Liver (tissue), 9 donors: ENCODE data around the gene ERMN. TPM values are rescaled to one million over a fixed set of nuclear protein-coding genes. Genes with fewer than 3 reads are reported as not detected.

ENCODE experiments used
- DNase-seq: peaks from one replicate; pipeline ENCODE4 v3.0.0-alpha.2; 2017; ENCODE audit warnings: low spot score
- H3K27ac ChIP-seq, 2 donors: one replicate each; pipeline ENCODE4 v1.7.0; 2013; ENCODE audit warnings: inconsistent platforms in 2 of 2, low read length in 2 of 2, control low read depth in 1 of 2, low read depth in 1 of 2, mild to moderate bottlenecking in 1 of 2
- H3K27me3 ChIP-seq, 4 donors: one replicate each; pipeline versions ENCODE4 v1.6.1 to v1.7.0; 2013; ENCODE audit warnings: low read length in 3 of 4, inconsistent platforms in 1 of 4, mild to moderate bottlenecking in 1 of 4, moderate library complexity in 1 of 4; ENCODE audit not compliant: control insufficient read depth in 4 of 4, insufficient read depth in 4 of 4
- H3K36me3 ChIP-seq, 4 donors: one replicate each; pipeline versions ENCODE4 v1.6.1 to v1.7.0; 2013; ENCODE audit warnings: low read length in 3 of 4, mild to moderate bottlenecking in 3 of 4, low read depth in 1 of 4, moderate library complexity in 1 of 4; ENCODE audit not compliant: control insufficient read depth in 4 of 4, insufficient read depth in 3 of 4
- H3K4me1 ChIP-seq, 4 donors: one replicate each; pipeline versions ENCODE4 v1.6.1 to v1.7.0; 2013; ENCODE audit warnings: low read length in 3 of 4, mild to moderate bottlenecking in 3 of 4, moderate library complexity in 1 of 4; ENCODE audit not compliant: control insufficient read depth in 4 of 4, insufficient read depth in 4 of 4
- H3K4me3 ChIP-seq, 3 donors: one replicate each; pipeline versions ENCODE4 v1.6.1 to v1.7.0; 2013; ENCODE audit warnings: low read length in 3 of 3, control low read depth in 1 of 3, low read depth in 1 of 3, mild to moderate bottlenecking in 1 of 3
- H3K9ac ChIP-seq, 2 donors: one replicate each; pipeline ENCODE4 v1.7.0; 2013; ENCODE audit warnings: low read length in 2 of 2, mild to moderate bottlenecking in 2 of 2, moderate library complexity in 2 of 2, control low read depth in 1 of 2, low read depth in 1 of 2
- H3K9me3 ChIP-seq, 4 donors: one replicate each; pipeline versions ENCODE4 v1.6.1 to v1.7.0; 2013; ENCODE audit warnings: low read length in 3 of 4; ENCODE audit not compliant: control insufficient read depth in 4 of 4
- EGR1 ChIP-seq, 2 donors: IDR thresholded peaks; 2 replicates each; pipeline ENCODE4 v1.6.1; 2016 to 2018; ENCODE audit warnings: antibody characterized with exemption in 2 of 2, low read depth in 2 of 2
- FOXA1 ChIP-seq: IDR thresholded peaks from 2 replicates; pipeline ENCODE4 v1.6.1; 2016; ENCODE audit warnings: antibody characterized with exemption
- FOXA2 ChIP-seq: IDR thresholded peaks from 2 replicates; pipeline ENCODE4 v1.6.1; 2016; ENCODE audit warnings: antibody characterized with exemption
- GABPA ChIP-seq, 2 donors: IDR thresholded peaks in 1 of 2; conservative IDR thresholded peaks in 1 of 2; 2 replicates each; pipeline ENCODE4 v1.6.1; 2016; ENCODE audit warnings: antibody characterized with exemption in 2 of 2, mild to moderate bottlenecking in 1 of 2, moderate library complexity in 1 of 2
- HNF4A ChIP-seq, 2 donors: conservative IDR thresholded peaks; 2 replicates each; pipeline ENCODE4 v1.6.1; 2016; ENCODE audit warnings: antibody characterized with exemption in 2 of 2, mild to moderate bottlenecking in 2 of 2
- HNF4G ChIP-seq: IDR thresholded peaks from 2 replicates; pipeline ENCODE4 v1.6.1; 2016; ENCODE audit warnings: antibody characterized with exemption
- JUND ChIP-seq, 2 donors: IDR thresholded peaks; 2 replicates each; pipeline ENCODE4 v1.6.1; 2016; ENCODE audit warnings: antibody characterized with exemption in 2 of 2
- NR2F2 ChIP-seq: IDR thresholded peaks from 2 replicates; pipeline ENCODE4 v1.6.1; 2016; ENCODE audit warnings: antibody characterized with exemption
- RAD21 ChIP-seq, 2 donors: IDR thresholded peaks; 2 replicates each; pipeline ENCODE4 v1.6.1; 2016; ENCODE audit warnings: antibody characterized with exemption in 2 of 2, mild to moderate bottlenecking in 2 of 2
- RXRA ChIP-seq, 2 donors: IDR thresholded peaks; 2 replicates each; pipeline ENCODE4 v1.6.1; 2017 to 2018; ENCODE audit warnings: antibody characterized with exemption in 2 of 2, mild to moderate bottlenecking in 1 of 2
- SP1 ChIP-seq: IDR thresholded peaks from 2 replicates; pipeline ENCODE4 v1.6.1; 2018; ENCODE audit warnings: antibody characterized with exemption, mild to moderate bottlenecking
- TAF1 ChIP-seq: conservative IDR thresholded peaks from 2 replicates; pipeline ENCODE4 v1.6.1; 2016; ENCODE audit warnings: antibody characterized with exemption, mild to moderate bottlenecking
- YY1 ChIP-seq: IDR thresholded peaks from 2 replicates; pipeline ENCODE4 v1.6.1; 2016; ENCODE audit warnings: antibody characterized with exemption, mild to moderate bottlenecking
- whole genome bisulfite sequencing: extraction: QIAGEN DNeasy Blood & Tissue Kit; methylation state at CpG from one replicate; pipeline ENCODE4 v1.1.7; 2013; 5-methylcytosine and 5-hydroxymethylcytosine counted together
- polyA plus RNA-seq, 2 donors: library from polyadenylated mRNA; stranded (reverse) in 1 of 2; unstranded in 1 of 2; fragments of 200-250 nt in 1 of 2; fragments of >200 nt in 1 of 2; fragmentation: Nextera tagmentation in 1 of 2; extraction: Ambion mirVana in 1 of 2; gene quantifications; one replicate each; pipeline versions ENCODE4 v1.2.1 to v1.2.3, GENCODE V29; 2013 to 2015
- total RNA-seq, 2 donors: library from RNA; depleted of rRNA; stranded (reverse); fragments of >200 nt; gene quantifications; one replicate each; pipeline ENCODE4 v1.2.3, GENCODE V29; 2014
- TF ChIP-seq, protein P1 (sequence below): IDR thresholded peaks from 2 replicates; pipeline ENCODE4 v1.6.1; 2016; ENCODE audit warnings: antibody characterized with exemption, mild to moderate bottlenecking
- TF ChIP-seq, protein P2 (sequence below): fragments of 150-350 bp; IDR thresholded peaks from 2 replicates; pipeline ENCODE4 v1.5.1; 2017; ENCODE audit warnings: improper control_type of control experiment, low read depth, low read length; ENCODE audit not compliant: missing input control
- TF ChIP-seq, protein P3 (sequence below): IDR thresholded peaks from 2 replicates; pipeline ENCODE4 v1.6.1; 2016; ENCODE audit warnings: antibody characterized with exemption
- TF ChIP-seq, protein P4 (sequence below): IDR thresholded peaks from 2 replicates; pipeline ENCODE4 v1.6.1; 2016; ENCODE audit warnings: antibody characterized with exemption
- TF ChIP-seq, protein P5 (sequence below): IDR thresholded peaks from 2 replicates; pipeline ENCODE4 v1.6.1; 2016; ENCODE audit warnings: antibody characterized with exemption
- donor health status: healthy.
- donor health status: healthy.
- donor health status: healthy.
- donor health status: healthy.
- donor health status: healthy.

Gene ERMN
- total and polyA plus RNA-seq, 4 donors: 0.05 to 0.08 TPM; not detected in 2

DNA sequence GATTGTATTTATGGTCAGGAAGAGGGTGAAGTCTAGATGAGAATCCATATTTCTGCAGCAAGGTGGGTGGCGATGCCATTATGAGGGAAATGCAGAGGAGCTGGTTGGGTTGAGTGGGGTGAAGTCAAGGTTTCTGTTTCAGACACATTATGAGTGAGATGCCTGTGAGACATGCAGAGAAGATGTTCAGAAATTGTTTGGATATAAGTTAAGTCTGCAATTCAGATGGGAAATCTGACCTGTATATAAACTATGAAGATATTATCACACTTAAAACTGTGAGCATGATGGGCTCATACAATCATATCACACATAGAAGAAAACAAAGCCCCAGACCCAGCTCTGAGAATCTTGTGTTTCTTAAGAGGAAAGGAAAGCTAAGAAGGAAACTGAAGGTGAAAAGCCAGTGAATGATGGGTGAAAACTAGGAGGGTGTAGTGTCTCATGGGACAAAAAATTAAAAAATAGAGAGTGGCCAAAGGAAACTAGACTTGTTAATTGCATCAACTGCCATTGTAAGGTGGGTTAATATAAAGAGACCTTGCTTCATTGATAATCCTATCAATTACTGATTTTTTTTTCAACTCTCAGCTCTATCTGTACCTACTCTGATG is 53.9 kb downstream of the ERMN start:
- no peak overlapping the region for H3K27ac ChIP-seq
- H3K4me1 ChIP-seq: no peaks in the 10 kb centered on the region
- no peak for DNase-seq
- no peaks in the 10 kb centered on the region for H3K9me3 ChIP-seq
- H3K27me3 ChIP-seq: no peaks in the 10 kb centered on the region
- H3K4me3 ChIP-seq: no peak overlapping the region
- H3K9ac ChIP-seq: no peak overlapping the region
- TF ChIP-seq FOXA2 (no peak), TAF1 (no peak), RAD21 (IDR thresholded peaks at IDR 0.05) (no peak), HNF4A (conservative IDR thresholded peaks at IDR 0.05) (no peak), RXRA (IDR thresholded peaks at IDR 0.05) (no peak), NR2F2 (no peak), FOXA1 (no peak), JUND (IDR thresholded peaks at IDR 0.05) (no peak)
- TF ChIP-seq, protein P1, sequence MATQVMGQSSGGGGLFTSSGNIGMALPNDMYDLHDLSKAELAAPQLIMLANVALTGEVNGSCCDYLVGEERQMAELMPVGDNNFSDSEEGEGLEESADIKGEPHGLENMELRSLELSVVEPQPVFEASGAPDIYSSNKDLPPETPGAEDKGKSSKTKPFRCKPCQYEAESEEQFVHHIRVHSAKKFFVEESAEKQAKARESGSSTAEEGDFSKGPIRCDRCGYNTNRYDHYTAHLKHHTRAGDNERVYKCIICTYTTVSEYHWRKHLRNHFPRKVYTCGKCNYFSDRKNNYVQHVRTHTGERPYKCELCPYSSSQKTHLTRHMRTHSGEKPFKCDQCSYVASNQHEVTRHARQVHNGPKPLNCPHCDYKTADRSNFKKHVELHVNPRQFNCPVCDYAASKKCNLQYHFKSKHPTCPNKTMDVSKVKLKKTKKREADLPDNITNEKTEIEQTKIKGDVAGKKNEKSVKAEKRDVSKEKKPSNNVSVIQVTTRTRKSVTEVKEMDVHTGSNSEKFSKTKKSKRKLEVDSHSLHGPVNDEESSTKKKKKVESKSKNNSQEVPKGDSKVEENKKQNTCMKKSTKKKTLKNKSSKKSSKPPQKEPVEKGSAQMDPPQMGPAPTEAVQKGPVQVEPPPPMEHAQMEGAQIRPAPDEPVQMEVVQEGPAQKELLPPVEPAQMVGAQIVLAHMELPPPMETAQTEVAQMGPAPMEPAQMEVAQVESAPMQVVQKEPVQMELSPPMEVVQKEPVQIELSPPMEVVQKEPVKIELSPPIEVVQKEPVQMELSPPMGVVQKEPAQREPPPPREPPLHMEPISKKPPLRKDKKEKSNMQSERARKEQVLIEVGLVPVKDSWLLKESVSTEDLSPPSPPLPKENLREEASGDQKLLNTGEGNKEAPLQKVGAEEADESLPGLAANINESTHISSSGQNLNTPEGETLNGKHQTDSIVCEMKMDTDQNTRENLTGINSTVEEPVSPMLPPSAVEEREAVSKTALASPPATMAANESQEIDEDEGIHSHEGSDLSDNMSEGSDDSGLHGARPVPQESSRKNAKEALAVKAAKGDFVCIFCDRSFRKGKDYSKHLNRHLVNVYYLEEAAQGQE: no peak
- TF ChIP-seq, protein P2, sequence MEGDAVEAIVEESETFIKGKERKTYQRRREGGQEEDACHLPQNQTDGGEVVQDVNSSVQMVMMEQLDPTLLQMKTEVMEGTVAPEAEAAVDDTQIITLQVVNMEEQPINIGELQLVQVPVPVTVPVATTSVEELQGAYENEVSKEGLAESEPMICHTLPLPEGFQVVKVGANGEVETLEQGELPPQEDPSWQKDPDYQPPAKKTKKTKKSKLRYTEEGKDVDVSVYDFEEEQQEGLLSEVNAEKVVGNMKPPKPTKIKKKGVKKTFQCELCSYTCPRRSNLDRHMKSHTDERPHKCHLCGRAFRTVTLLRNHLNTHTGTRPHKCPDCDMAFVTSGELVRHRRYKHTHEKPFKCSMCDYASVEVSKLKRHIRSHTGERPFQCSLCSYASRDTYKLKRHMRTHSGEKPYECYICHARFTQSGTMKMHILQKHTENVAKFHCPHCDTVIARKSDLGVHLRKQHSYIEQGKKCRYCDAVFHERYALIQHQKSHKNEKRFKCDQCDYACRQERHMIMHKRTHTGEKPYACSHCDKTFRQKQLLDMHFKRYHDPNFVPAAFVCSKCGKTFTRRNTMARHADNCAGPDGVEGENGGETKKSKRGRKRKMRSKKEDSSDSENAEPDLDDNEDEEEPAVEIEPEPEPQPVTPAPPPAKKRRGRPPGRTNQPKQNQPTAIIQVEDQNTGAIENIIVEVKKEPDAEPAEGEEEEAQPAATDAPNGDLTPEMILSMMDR: no peak
- TF ChIP-seq, protein P3, sequence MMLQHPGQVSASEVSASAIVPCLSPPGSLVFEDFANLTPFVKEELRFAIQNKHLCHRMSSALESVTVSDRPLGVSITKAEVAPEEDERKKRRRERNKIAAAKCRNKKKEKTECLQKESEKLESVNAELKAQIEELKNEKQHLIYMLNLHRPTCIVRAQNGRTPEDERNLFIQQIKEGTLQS: no peak
- 98% methylated on average over 1 of the region's 1 CpG for WGBS
- no peaks in the 10 kb centered on the region for H3K36me3 ChIP-seq

DNA sequence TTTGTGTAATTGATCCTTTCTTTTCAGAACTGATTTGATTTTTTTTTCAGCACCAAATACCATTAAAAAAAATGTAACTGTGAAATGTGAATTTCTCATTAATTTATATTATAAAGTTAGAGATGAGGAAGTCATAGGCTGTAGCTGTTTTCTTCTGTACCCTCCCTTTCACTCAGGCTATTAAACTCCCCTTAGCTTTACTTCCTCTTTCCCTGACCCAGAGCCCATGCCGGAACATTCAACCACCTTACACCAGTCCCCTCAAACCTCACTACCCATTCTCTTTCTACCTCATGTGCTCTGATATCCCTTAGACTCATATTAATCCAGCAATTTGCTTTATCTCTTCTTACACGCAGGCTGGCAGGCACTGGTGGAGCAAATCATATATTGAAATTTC is 55.7 kb downstream of the ERMN start:
- 79% methylated on average over 2 of the region's 2 CpGs for WGBS
- H3K27ac ChIP-seq: no peak overlapping the region
- H3K36me3 ChIP-seq: no peaks in the 10 kb centered on the region
- H3K9me3 ChIP-seq: no peaks in the 10 kb centered on the region
- H3K4me3 ChIP-seq: no peak overlapping the region
- H3K4me1 ChIP-seq: no peaks in the 10 kb centered on the region
- H3K27me3 ChIP-seq: no peaks in the 10 kb centered on the region
- DNase-seq: no peak
- H3K9ac ChIP-seq: no peak overlapping the region
- TF ChIP-seq, protein P1: no peak
- TF ChIP-seq TAF1 (no peak), NR2F2 (no peak), HNF4G (no peak), HNF4A (conservative IDR thresholded peaks at IDR 0.05) (no peak), GABPA (IDR thresholded peaks at IDR 0.05 in 1 of 2, conservative IDR thresholded peaks at IDR 0.05 in 1 of 2) (no peak), EGR1 (IDR thresholded peaks at IDR 0.05; ENCODE audit: low read depth in 2 of 2) (no peak), RXRA (IDR thresholded peaks at IDR 0.05) (no peak), FOXA2 (no peak), SP1 (no peak), FOXA1 (no peak), YY1 (no peak), RAD21 (IDR thresholded peaks at IDR 0.05) (no peak), JUND (IDR thresholded peaks at IDR 0.05) (no peak)
- TF ChIP-seq, protein P4, sequence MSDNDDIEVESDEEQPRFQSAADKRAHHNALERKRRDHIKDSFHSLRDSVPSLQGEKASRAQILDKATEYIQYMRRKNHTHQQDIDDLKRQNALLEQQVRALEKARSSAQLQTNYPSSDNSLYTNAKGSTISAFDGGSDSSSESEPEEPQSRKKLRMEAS: no peak
- TF ChIP-seq, protein P5, sequence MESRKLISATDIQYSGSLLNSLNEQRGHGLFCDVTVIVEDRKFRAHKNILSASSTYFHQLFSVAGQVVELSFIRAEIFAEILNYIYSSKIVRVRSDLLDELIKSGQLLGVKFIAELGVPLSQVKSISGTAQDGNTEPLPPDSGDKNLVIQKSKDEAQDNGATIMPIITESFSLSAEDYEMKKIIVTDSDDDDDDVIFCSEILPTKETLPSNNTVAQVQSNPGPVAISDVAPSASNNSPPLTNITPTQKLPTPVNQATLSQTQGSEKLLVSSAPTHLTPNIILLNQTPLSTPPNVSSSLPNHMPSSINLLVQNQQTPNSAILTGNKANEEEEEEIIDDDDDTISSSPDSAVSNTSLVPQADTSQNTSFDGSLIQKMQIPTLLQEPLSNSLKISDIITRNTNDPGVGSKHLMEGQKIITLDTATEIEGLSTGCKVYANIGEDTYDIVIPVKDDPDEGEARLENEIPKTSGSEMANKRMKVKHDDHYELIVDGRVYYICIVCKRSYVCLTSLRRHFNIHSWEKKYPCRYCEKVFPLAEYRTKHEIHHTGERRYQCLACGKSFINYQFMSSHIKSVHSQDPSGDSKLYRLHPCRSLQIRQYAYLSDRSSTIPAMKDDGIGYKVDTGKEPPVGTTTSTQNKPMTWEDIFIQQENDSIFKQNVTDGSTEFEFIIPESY: no peak
- TF ChIP-seq, protein P2: no peak
